ENCODE results near the gene ZNF175. TPM values are rescaled to one million over a fixed set of nuclear protein-coding genes. Genes with fewer than 3 reads are reported as not detected.

Gene ZNF175
- total and polyA plus RNA-seq, 9 of the 15 experiments (the other 6 are each of a cell fraction or from before 2014, with no cell fraction given), result 3.7 to 37.9 (median 14.0) TPM

DNA sequence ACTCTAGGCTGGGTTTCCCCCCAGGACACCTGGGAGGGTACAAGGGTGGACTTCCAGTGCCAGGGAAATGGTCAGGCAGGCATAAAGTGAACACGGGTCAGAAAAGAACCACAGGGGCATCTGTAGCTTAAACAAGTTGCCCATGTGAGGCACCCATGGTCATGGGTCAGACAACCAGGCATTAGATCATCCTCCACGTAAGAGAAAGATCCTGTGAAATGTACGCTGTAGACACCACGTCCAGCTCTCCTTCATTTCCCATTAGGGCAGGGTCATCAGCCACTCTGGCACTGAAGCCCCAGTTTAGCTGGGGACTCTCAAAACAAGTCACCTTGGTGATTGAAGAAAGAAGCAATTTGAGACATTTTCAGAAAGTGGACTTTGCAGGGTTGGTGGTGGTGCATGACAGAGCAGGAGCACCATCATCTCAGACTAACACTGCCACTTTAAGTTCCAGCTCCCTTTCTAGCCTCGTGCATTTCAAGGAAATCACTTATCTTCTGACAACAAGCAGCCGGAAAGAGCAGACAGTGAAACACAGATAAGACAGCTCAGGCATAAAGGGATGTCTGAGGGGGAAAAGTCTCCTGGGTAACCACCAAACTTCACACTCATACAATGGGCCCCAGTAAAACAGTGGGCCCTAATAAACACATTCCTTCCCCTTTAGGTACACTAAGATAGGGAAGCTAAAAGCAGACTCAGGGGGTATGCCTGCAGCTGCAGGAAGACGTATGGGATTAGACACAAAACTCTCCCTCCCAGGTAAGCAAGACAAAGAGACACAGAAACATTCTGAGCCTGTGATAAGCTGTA, 23.5 kb upstream of the ZNF175 start (continued):
- TF ChIP-seq, protein P1, sequence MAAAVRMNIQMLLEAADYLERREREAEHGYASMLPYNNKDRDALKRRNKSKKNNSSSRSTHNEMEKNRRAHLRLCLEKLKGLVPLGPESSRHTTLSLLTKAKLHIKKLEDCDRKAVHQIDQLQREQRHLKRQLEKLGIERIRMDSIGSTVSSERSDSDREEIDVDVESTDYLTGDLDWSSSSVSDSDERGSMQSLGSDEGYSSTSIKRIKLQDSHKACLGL (CRISPR knock-in tag; IDR thresholded peaks at IDR 0.05; ENCODE audit: borderline replicate concordance, poor library complexity, severe bottlenecking), result no peak
- TF ChIP-seq, protein P2, sequence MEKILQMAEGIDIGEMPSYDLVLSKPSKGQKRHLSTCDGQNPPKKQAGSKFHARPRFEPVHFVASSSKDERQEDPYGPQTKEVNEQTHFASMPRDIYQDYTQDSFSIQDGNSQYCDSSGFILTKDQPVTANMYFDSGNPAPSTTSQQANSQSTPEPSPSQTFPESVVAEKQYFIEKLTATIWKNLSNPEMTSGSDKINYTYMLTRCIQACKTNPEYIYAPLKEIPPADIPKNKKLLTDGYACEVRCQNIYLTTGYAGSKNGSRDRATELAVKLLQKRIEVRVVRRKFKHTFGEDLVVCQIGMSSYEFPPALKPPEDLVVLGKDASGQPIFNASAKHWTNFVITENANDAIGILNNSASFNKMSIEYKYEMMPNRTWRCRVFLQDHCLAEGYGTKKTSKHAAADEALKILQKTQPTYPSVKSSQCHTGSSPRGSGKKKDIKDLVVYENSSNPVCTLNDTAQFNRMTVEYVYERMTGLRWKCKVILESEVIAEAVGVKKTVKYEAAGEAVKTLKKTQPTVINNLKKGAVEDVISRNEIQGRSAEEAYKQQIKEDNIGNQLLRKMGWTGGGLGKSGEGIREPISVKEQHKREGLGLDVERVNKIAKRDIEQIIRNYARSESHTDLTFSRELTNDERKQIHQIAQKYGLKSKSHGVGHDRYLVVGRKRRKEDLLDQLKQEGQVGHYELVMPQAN (IDR thresholded peaks at IDR 0.05; ENCODE audit: borderline replicate concordance), result no peak
- TF ChIP-seq IFI16 (CRISPR knock-in tag; IDR thresholded peaks at IDR 0.05) (no peak), DNMT1 (IDR thresholded peaks at IDR 0.05) (no peak), ZNF444 (CRISPR knock-in tag; IDR thresholded peaks at IDR 0.05) (no peak), E2F8 (IDR thresholded peaks at IDR 0.05; ENCODE audit: low read depth, partially characterized antibody) (no peak), NEUROD1 (IDR thresholded peaks at IDR 0.05; ENCODE audit: borderline replicate concordance, low read depth, low read length, partially characterized antibody) (peak; percentile 95), CAMTA2 (CRISPR knock-in tag; conservative IDR thresholded peaks at IDR 0.05) (no peak), NUFIP1 (IDR thresholded peaks at IDR 0.05; ENCODE audit: partially characterized antibody) (no peak), NCOR1 (IDR thresholded peaks at IDR 0.05) (peak; percentile 99), SNAPC5 (CRISPR knock-in tag; IDR thresholded peaks at IDR 0.05) (no peak), EP300 (IDR thresholded peaks at IDR 0.05; ENCODE audit: low read length) (peak; percentile 99)
- TF ChIP-seq, protein P3, sequence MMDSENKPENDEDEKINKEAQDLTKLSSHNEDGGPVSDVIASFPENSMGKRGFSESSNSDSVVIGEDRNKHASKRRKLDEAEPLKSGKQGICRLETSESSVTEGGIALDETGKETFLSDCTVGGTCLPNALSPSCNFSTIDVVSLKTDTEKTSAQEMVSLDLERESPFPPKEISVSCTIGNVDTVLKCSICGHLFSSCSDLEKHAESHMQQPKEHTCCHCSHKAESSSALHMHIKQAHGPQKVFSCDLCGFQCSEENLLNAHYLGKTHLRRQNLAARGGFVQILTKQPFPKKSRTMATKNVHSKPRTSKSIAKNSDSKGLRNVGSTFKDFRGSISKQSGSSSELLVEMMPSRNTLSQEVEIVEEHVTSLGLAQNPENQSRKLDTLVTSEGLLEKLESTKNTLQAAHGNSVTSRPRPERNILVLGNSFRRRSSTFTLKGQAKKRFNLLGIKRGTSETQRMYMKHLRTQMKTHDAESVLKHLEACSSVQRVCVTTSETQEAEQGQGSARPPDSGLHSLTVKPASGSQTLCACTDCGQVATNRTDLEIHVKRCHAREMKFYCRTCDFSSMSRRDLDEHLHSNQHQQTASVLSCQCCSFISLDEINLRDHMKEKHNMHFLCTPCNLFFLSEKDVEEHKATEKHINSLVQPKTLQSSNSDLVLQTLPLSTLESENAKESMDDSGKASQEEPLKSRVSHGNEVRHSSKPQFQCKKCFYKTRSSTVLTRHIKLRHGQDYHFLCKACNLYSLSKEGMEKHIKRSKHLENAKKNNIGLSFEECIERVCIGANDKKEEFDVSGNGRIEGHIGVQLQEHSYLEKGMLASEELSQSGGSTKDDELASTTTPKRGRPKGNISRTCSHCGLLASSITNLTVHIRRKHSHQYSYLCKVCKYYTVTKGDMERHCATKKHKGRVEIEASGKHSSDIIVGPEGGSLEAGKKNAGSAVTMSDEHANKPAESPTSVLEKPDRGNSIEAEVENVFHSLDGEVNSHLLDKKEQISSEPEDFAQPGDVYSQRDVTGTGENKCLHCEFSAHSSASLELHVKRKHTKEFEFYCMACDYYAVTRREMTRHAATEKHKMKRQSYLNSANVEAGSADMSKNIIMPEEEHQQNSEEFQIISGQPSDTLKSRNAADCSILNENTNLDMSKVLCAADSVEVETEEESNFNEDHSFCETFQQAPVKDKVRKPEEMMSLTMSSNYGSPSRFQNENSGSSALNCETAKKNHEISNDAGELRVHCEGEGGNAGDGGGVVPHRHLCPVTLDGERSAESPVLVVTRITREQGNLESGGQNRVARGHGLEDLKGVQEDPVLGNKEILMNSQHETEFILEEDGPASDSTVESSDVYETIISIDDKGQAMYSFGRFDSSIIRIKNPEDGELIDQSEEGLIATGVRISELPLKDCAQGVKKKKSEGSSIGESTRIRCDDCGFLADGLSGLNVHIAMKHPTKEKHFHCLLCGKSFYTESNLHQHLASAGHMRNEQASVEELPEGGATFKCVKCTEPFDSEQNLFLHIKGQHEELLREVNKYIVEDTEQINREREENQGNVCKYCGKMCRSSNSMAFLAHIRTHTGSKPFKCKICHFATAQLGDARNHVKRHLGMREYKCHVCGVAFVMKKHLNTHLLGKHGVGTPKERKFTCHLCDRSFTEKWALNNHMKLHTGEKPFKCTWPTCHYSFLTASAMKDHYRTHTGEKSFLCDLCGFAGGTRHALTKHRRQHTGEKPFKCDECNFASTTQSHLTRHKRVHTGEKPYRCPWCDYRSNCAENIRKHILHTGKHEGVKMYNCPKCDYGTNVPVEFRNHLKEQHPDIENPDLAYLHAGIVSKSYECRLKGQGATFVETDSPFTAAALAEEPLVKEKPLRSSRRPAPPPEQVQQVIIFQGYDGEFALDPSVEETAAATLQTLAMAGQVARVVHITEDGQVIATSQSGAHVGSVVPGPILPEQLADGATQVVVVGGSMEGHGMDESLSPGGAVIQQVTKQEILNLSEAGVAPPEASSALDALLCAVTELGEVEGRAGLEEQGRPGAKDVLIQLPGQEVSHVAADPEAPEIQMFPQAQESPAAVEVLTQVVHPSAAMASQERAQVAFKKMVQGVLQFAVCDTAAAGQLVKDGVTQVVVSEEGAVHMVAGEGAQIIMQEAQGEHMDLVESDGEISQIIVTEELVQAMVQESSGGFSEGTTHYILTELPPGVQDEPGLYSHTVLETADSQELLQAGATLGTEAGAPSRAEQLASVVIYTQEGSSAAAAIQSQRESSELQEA (IDR thresholded peaks at IDR 0.05; ENCODE audit: low read depth), result no peak

Data from K562 (cell line).